ENCODE measurements around the gene HSD17B13. TPM values are rescaled to one million over a fixed set of nuclear protein-coding genes. Genes with fewer than 3 reads are reported as not detected.
"Not testable (repeated sequence)": the region's sequence is repeated elsewhere in the genome, so short reads cannot be mapped to it uniquely, and the experiment has no call there.

Gene HSD17B13
- total RNA-seq, 2 donors from 2014 or later, result 0.66 to 19.7 TPM

GRCh38 chr4:87304745-87305432 lies 17.8 kb downstream of the HSD17B13 start:
- no peak overlapping the region for H3K4me3 ChIP-seq
- H3K27me3 ChIP-seq, result no peaks in the 10 kb centered on the region
- H3K36me3 ChIP-seq (replicated peaks in 1 of 2; ENCODE audit: insufficient read depth in 1 of 2, low read depth in 2 of 2), result no peaks in the 10 kb centered on the region
- H3K9me3 ChIP-seq, result no peaks in the 10 kb centered on the region
- DNase-seq (peak in 1 of 4 donors; percentile 28), ATAC-seq (peak; percentile 96)
- intact Hi-C loops (cut with DNase I), result no loop called here
- 43 to 59% methylated on average over 10 of the region's 10 CpGs for WGBS, 2 donors
- TF ChIP-seq POLR2A (IDR thresholded peaks at IDR 0.05) (no peak), CTCF (IDR thresholded peaks at IDR 0.05) (no peak)
- H3K27ac ChIP-seq, result peak overlapping the region; percentile 29 to 58 (median 55)
- H3K4me1 ChIP-seq, result peaks cover 11% of the 10 kb centered on the region

- Histone ChIP-seq H3K36me3 (replicated peaks in 1 of 2; ENCODE audit: insufficient read depth in 1 of 2, low read depth in 2 of 2) (no peaks in the 10 kb centered on the region), H3K9me3 (no peaks in the 10 kb centered on the region), H3K4me3 (no peak overlapping the region), H3K27ac (no peak overlapping the region), H3K4me1 (peaks cover 6% of the 10 kb centered on the region), H3K27me3 (no peaks in the 10 kb centered on the region)
- no peak for ATAC-seq
- TF ChIP-seq POLR2A (IDR thresholded peaks at IDR 0.05), result no peak
- TF ChIP-seq CTCF (IDR thresholded peaks at IDR 0.05), result no peak
- DNase-seq, result no peak
- 76 to 78% methylated on average over 4 of the region's 4 CpGs for WGBS, 2 donors
- intact Hi-C loops (cut with DNase I), result no loop called here
Measured at GRCh38 chr4:87299898-87300297, 22.8 kb downstream of the HSD17B13 start.

- Histone ChIP-seq H3K36me3 (replicated peaks in 1 of 2; ENCODE audit: insufficient read depth in 1 of 2, low read depth in 2 of 2) (no peaks in the 10 kb centered on the region), H3K4me1 (no peaks in the 10 kb centered on the region), H3K27me3 (no peaks in the 10 kb centered on the region), H3K27ac (no peak overlapping the region), H3K4me3 (no peak overlapping the region), H3K9me3 (no peaks in the 10 kb centered on the region)
- ATAC-seq (no peak), DNase-seq (no peak)
- intact Hi-C loops (cut with DNase I), result no loop called here
- TF ChIP-seq POLR2A (IDR thresholded peaks at IDR 0.05), result no peak
- TF ChIP-seq CTCF (IDR thresholded peaks at IDR 0.05), result no peak
- WGBS, 2 donors, result 72 to 73% methylated on average over 2 of the region's 2 CpGs
Measured at GRCh38 chr4:87298362-87298761, 24.3 kb downstream of the HSD17B13 start.

GRCh38 chr4:87294911-87295310 lies 27.8 kb downstream of the HSD17B13 start:
- WGBS, 2 donors, result 72 to 73% methylated on average over 11 of the region's 11 CpGs
- H3K4me3 ChIP-seq; H3K9me3 ChIP-seq; ATAC-seq; intact Hi-C loops (cut with DNase I); H3K4me1 ChIP-seq; H3K27ac ChIP-seq; H3K27me3 ChIP-seq; DNase-seq; H3K36me3 ChIP-seq (replicated peaks in 1 of 2; ENCODE audit: insufficient read depth in 1 of 2, low read depth in 2 of 2): not testable (repeated sequence)

GRCh38 chr4:87293889-87294288 lies 28.8 kb downstream of the HSD17B13 start:
- H3K27me3 ChIP-seq; H3K36me3 ChIP-seq (replicated peaks in 1 of 2; ENCODE audit: insufficient read depth in 1 of 2, low read depth in 2 of 2); H3K9me3 ChIP-seq; DNase-seq; H3K27ac ChIP-seq; H3K4me3 ChIP-seq; ATAC-seq; intact Hi-C loops (cut with DNase I); H3K4me1 ChIP-seq: not testable (repeated sequence)
- 92 to 93% methylated on average over 7 of the region's 7 CpGs for WGBS, 2 donors

- ATAC-seq (no peak), DNase-seq (no peak)
- no peak overlapping the region for H3K27ac ChIP-seq
- no peaks in the 10 kb centered on the region for H3K36me3 ChIP-seq (replicated peaks in 1 of 2; ENCODE audit: insufficient read depth in 1 of 2, low read depth in 2 of 2)
- intact Hi-C loops (cut with DNase I), result no loop called here
- no peaks in the 10 kb centered on the region for H3K9me3 ChIP-seq
- no peak overlapping the region for H3K4me3 ChIP-seq
- H3K27me3 ChIP-seq, result no peaks in the 10 kb centered on the region
- TF ChIP-seq POLR2A (IDR thresholded peaks at IDR 0.05), result no peak
- no peak for TF ChIP-seq CTCF (IDR thresholded peaks at IDR 0.05)
- H3K4me1 ChIP-seq, result no peaks in the 10 kb centered on the region
- 100% methylated on average over 1 of the region's 1 CpG for WGBS, 2 donors
Measured at GRCh38 chr4:87286970-87287369, 35.7 kb downstream of the HSD17B13 start.

GRCh38 chr4:87284268-87284667 lies 38.4 kb downstream of the HSD17B13 start:
- ATAC-seq, H3K9me3 ChIP-seq: not testable (repeated sequence)

More at GRCh38 chr4:87284268-87284667, 38.4 kb downstream of the HSD17B13 start:
- H3K36me3 ChIP-seq (replicated peaks in 1 of 2; ENCODE audit: insufficient read depth in 1 of 2, low read depth in 2 of 2); DNase-seq; H3K4me3 ChIP-seq; H3K4me1 ChIP-seq; intact Hi-C loops (cut with DNase I); H3K27ac ChIP-seq; H3K27me3 ChIP-seq: not testable (repeated sequence)
